Left cardiac atrium (tissue), 4 donors: ENCODE results near the gene TCAP. TPM values are rescaled to one million over a fixed set of nuclear protein-coding genes. Genes with fewer than 3 reads are reported as not detected.

ENCODE experiments used
- ATAC-seq, 2 donors: fragments of 200-7000 bp; cut with Tn5 transposase; one replicate each; pipeline ENCODE4 v1.9.1; 2020; ENCODE audit warnings: mild to moderate bottlenecking in 2 of 2, moderate library complexity in 2 of 2
- DNase-seq: peaks from one replicate; pipeline ENCODE4 v3.0.0-alpha.2; 2020
- intact Hi-C, 2 donors: fragments of 100-400 bp; cut with DNase I; formaldehyde crosslinking; loops; one replicate each; pipeline versions ENCODE4 v1.14.1 to v1.15.1; 2022 to 2023
- total RNA-seq, 2 donors: library from RNA; stranded (reverse); fragmentation: NEBNext Ultra II Directional; extraction: Animal tissue kit (Norgen Biotek cat#: 25700); gene quantifications; one replicate each; pipeline ENCODE4 v1.2.1, GENCODE V29; 2021
- donor health status: DM: no; HTN: yes; CAD: no.
- donor health status: DM: no; HTN: yes; CAD: no; lungs with severe emphysema.
- donor health status: DM: yes; HTN: yes; CAD: no.
- donor health status: Dilated cardiomyopathy.

The TCAP gene
- total RNA-seq, 2 donors from 2014 or later: 1,910 to 2,797 TPM

DNA sequence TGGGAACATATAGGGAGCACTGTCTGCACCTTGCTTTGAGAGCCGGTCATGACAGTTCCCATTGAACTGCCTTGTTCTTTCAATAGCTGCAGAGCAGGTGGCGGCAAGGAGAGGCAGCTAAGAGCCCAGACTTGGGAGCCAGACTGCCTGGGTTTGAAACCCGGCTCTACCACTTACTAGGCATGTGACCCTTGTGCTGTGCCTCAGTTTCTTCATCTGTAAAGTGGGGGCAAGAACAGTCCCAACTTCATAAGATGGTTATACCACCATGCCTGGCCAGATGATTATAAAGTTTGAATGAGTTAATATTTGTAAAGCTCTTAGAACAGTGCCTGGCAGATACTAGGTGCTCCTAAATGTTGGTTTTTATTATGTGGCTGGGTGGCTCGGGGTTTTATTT lies 49.1 kb downstream of the TCAP start:
- intact Hi-C loops: no loop called here
- ATAC-seq (no peak), DNase-seq (no peak)

DNA sequence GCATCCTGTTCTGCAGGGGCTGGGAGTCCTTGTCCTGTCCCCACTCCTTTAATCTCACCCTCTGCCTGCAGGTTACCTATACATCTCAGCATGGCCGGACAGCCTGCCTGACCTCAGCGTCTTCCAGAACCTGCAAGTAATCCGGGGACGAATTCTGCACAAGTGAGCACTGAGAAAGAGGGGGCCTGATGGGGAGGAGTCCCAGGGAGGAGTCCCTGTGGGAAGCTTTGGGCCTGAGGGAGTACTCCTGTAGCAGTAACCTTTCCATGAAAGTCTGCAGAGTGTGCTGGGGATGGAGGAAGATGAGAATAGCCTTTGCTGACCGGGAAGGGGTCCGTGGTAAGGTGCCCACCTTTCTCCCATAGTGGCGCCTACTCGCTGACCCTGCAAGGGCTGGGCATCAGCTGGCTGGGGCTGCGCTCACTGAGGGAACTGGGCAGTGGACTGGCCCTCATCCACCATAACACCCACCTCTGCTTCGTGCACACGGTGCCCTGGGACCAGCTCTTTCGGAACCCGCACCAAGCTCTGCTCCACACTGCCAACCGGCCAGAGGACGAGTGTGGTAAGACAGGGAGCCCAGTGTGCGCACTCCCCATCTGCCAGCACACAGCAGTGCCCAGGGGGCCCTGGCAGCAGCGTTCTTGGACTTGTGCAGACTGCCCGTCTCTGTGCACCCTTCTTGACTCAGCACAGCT lies 50.4 kb downstream of the TCAP start:
- intact Hi-C loops: no loop called here
- no peak for DNase-seq
- no peak for ATAC-seq

Other genes with a start within 250 kb of the TCAP start
- 10 to 100 TPM; 21.1 to 27.2 TPM for gene MED1, start 214.1 kb upstream of the TCAP start, total RNA-seq
- gene CDK12, start 203.9 kb upstream of the TCAP start, total RNA-seq: 10 to 100 TPM; 23.7 to 28.6 TPM
- gene NEUROD2, start 57.4 kb upstream of the TCAP start, total RNA-seq: not detected
- 1 to 10 TPM; 4.0 to 5.3 TPM for gene PPP1R1B, start 38.4 kb upstream of the TCAP start, total RNA-seq
- 10 to 100 TPM; 22.8 to 24.8 TPM for gene STARD3, start 28.2 kb upstream of the TCAP start, total RNA-seq
- 10 to 100 TPM in 1 of 2 donors, 1 to 10 TPM in 1; 9.7 to 11.2 TPM for gene PNMT, start 3.1 kb downstream of the TCAP start, total RNA-seq
- gene PGAP3, start 22.7 kb downstream of the TCAP start, total RNA-seq: 10 to 100 TPM in 1 of 2 donors, 1 to 10 TPM in 1; 9.7 to 18.1 TPM
- gene ERBB2, start 34.7 kb downstream of the TCAP start, total RNA-seq: 10 to 100 TPM; 72.7 to 78.5 TPM
- gene MIEN1, start 65.2 kb downstream of the TCAP start, total RNA-seq: 10 to 100 TPM; 48.7 to 55.3 TPM
- 1 to 10 TPM; 1.3 to 2.5 TPM for gene GRB7, start 72.6 kb downstream of the TCAP start, total RNA-seq
- 1 to 10 TPM; 1.0 to 1.7 TPM for gene IKZF3, start 199.0 kb downstream of the TCAP start, total RNA-seq
- gene ZPBP2, start 202.9 kb downstream of the TCAP start, total RNA-seq: not detected